Right atrium auricular region (tissue), 2 donors: ENCODE data around the gene DUS2. TPM values are rescaled to one million over a fixed set of nuclear protein-coding genes. Genes with fewer than 3 reads are reported as not detected.

Experiments used
- DNase-seq: peaks from one replicate; pipeline ENCODE4 v3.0.0-alpha.2; 2019; ENCODE audit warnings: low spot score
- H3K27ac ChIP-seq, 2 donors: fragments of 200-600 bp; sonication (generic); 1 replicate in 1 of 2; 2 replicates in 1 of 2; pipeline ENCODE4 v1.5.1; 2016 to 2019
- H3K27me3 ChIP-seq, 2 donors: fragments of 200-600 bp; sonication (generic); one replicate each; pipeline versions ENCODE4 v1.5.1 to v1.6.0; 2017 to 2019
- H3K36me3 ChIP-seq: fragments of 200-600 bp; sonication (generic); one replicate; pipeline ENCODE4 v1.5.1; 2016
- H3K4me1 ChIP-seq, 2 donors: fragments of 200-600 bp; sonication (generic); one replicate each; pipeline versions ENCODE4 v1.5.1 to v1.6.0; 2017 to 2019
- H3K4me3 ChIP-seq, 2 donors: fragments of 200-600 bp; sonication (generic); 1 replicate in 1 of 2; 2 replicates in 1 of 2; pipeline ENCODE4 v1.5.1; 2017 to 2019; ENCODE audit warnings: mild to moderate bottlenecking in 1 of 2, moderate library complexity in 1 of 2
- H3K9me3 ChIP-seq, 2 donors: fragments of 200-600 bp; sonication (generic); one replicate each; pipeline ENCODE4 v1.5.1; 2019
- total RNA-seq, 2 donors: library from RNA; depleted of rRNA; stranded (reverse); fragments of >200 nt; gene quantifications; one replicate each; pipeline ENCODE4 v1.1.0, GENCODE V29; 2016
- TF ChIP-seq, protein P1 (sequence below), 2 donors: fragments of 200-600 bp; sonication (generic); IDR thresholded peaks; one replicate each; pipeline ENCODE4 v1.5.1; 2019; ENCODE audit warnings: antibody characterized with exemption in 2 of 2

The DUS2 gene
- total RNA-seq, 2 donors from 2014 or later: 4.5 to 4.9 TPM

DNA sequence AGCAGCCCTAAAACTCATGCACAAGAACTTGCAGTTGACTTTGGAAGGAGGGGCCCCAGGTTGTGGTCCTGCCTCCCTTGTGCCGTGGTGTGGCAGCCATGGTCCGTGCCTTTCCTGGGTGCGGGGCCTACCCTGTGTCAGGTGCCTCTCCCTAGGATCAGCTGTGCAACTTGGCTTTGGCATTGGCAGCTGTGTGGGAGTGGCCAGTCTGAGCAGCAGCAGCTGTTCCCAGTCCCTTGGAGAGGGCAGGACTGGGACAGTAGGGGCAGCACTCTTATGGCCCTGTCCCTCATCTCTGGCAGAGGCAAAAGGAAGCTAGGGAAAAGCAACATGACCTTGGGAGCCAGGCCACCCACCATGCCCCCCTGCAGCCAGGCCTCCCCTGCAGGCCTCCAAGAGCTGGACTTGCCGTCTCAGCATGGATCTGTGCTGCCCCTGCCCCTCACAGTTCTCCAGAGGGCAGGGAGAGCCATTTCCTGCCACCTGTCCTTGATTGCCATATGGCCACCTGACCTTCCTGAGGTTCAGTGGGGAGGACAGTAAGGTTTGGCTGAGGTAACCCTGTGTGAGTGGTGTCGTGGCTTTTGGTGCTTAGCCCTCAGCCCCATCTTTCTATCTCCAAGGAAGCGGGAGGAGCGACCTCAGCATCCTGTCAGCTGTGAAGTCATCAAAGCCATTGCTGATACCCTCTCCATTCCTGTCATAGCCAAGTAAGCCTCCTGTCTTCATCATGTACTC is 46.6 kb downstream of the DUS2 start:
- TF ChIP-seq, protein P1, sequence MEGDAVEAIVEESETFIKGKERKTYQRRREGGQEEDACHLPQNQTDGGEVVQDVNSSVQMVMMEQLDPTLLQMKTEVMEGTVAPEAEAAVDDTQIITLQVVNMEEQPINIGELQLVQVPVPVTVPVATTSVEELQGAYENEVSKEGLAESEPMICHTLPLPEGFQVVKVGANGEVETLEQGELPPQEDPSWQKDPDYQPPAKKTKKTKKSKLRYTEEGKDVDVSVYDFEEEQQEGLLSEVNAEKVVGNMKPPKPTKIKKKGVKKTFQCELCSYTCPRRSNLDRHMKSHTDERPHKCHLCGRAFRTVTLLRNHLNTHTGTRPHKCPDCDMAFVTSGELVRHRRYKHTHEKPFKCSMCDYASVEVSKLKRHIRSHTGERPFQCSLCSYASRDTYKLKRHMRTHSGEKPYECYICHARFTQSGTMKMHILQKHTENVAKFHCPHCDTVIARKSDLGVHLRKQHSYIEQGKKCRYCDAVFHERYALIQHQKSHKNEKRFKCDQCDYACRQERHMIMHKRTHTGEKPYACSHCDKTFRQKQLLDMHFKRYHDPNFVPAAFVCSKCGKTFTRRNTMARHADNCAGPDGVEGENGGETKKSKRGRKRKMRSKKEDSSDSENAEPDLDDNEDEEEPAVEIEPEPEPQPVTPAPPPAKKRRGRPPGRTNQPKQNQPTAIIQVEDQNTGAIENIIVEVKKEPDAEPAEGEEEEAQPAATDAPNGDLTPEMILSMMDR (IDR thresholded peaks at IDR 0.05): no peak
- peaks cover 0 to 44% of the 10 kb centered on the region in 2 donors for H3K4me1 ChIP-seq
- H3K9me3 ChIP-seq: no peaks in the 10 kb centered on the region
- H3K36me3 ChIP-seq: no peaks in the 10 kb centered on the region
- H3K4me3 ChIP-seq: no peak overlapping the region
- no peaks in the 10 kb centered on the region for H3K27me3 ChIP-seq
- no peak for DNase-seq
- no peak overlapping the region for H3K27ac ChIP-seq

DNA sequence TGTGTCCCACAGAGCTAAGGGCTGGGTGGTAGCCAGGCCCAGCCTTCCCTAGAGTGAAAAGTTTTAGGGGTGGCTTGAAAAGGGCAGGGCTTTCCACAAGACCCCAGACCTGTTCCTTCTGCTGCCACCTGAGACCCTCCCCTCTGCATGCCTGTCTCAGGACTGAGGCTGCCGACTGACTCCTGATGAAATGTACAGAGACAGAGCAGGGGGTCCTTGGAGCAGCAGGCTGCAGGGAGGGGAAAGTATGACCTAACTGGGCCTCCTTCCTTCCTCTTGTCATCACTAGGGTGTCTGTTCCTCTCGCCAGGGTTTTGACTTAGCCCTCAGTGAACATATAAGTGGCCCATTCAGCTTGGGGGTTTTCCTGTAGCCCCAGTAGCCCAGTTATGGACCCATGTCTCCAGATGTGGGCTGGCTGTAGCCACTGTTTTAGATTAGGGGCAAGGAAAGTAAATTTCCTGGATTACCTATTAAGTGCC is 47.2 kb downstream of the DUS2 start:
- Histone ChIP-seq H3K27me3 (no peaks in the 10 kb centered on the region), H3K36me3 (no peaks in the 10 kb centered on the region), H3K27ac (no peak overlapping the region), H3K9me3 (no peaks in the 10 kb centered on the region), H3K4me3 (no peak overlapping the region), H3K4me1 (peaks cover 0 to 44% of the 10 kb centered on the region in 2 donors)
- TF ChIP-seq, protein P1 (IDR thresholded peaks at IDR 0.05): no peak
- DNase-seq: no peak

DNA sequence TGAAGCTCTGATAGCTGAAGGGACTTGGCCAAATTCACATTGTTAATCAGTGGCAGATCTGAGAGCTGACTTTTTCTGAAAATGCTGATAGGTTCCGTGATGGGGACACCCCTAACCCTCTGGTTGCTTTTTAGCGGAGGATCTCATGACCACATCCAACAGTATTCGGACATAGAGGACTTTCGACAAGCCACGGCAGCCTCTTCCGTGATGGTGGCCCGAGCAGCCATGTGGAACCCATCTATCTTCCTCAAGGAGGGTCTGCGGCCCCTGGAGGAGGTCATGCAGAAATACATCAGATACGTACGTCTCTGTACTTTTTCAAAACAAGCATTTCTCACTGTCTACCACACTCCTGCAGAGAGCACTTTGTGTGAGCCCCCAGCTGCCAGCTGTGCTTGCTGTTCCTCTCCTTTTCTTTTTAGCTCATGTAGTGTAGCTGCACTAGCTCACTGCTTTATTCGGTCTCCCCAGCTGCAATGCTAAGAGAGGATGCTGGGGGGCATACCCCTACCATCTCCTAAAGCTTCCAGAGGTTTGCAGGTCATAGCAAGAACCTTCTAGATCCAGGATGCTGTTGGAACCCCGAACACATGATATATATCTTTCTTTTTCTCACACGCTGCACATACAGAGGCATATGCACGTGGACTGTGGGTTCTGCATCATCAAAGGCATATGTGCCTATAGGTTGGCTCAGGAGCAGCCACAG is 47.9 kb downstream of the DUS2 start:
- no peak overlapping the region for H3K4me3 ChIP-seq
- no peaks in the 10 kb centered on the region for H3K9me3 ChIP-seq
- H3K27me3 ChIP-seq: no peaks in the 10 kb centered on the region
- no peak for DNase-seq
- H3K36me3 ChIP-seq: no peaks in the 10 kb centered on the region
- peaks cover 0 to 45% of the 10 kb centered on the region in 2 donors for H3K4me1 ChIP-seq
- TF ChIP-seq, protein P1 (IDR thresholded peaks at IDR 0.05): no peak
- H3K27ac ChIP-seq: no peak overlapping the region

DNA sequence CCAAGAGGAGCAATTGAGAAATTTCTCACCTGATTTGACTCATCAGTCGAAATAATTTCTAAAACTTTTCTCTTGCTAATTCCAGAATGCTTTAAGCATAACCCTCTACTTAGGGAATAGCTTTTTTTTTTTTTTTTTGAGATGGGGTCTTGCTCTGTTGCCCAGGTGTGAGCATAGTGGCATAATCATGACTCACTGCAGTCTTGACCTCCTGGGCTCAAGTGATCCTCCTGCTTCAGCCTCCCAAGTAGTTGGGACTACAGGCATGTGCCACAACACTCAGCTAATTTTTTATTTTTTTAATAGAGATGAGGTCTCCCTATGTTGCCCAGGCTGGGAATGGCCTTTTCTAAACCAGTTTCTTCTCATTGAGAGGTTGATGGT is 48.4 kb downstream of the DUS2 start:
- DNase-seq: no peak
- TF ChIP-seq, protein P1 (IDR thresholded peaks at IDR 0.05): no peak
- H3K27ac ChIP-seq: peak overlapping the region in 1 of 2 donors; percentile 52
- no peaks in the 10 kb centered on the region for H3K36me3 ChIP-seq
- H3K4me1 ChIP-seq: peaks cover 0 to 45% of the 10 kb centered on the region in 2 donors
- H3K27me3 ChIP-seq: no peaks in the 10 kb centered on the region
- H3K4me3 ChIP-seq: no peak overlapping the region
- H3K9me3 ChIP-seq: no peaks in the 10 kb centered on the region

DNA sequence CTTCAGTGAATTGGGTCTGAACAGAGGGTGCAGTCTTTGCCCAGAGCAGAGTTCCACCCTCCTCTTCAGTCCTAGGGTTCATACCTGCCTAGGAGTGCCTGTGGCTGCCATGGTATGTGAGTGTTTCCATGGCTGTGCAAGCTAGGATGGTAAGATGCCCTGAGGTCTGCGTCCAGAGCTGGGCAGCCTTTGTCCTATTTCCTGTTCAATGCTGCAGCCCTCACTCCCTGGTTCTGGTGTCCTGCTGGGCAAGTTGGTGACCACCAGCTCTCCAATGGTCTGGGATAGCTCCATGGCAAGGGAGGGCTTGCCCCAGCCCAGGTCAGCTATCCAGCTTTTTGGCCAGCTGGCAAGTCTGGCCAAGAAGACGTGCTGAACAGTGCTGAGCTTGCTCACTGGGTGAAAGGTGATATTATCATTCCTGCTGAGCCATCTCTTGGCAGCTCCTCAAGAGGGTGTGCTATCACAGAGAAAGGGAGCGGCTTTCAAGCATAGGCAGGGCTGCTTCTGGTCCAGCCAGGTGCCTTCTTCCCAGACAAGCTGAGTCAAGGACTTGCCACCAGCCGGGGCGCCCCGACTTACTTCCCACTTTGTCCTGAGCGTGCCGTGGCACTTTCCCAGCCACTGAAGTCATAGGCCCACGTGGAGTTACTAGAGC is 49.1 kb downstream of the DUS2 start:
- no peak for DNase-seq

More for the DNA sequence above, 49.1 kb downstream of the DUS2 start:
- Histone ChIP-seq H3K27ac (peak overlapping the region; percentile 46 to 52), H3K27me3 (no peaks in the 10 kb centered on the region), H3K4me3 (no peak overlapping the region), H3K36me3 (no peaks in the 10 kb centered on the region), H3K9me3 (no peaks in the 10 kb centered on the region), H3K4me1 (peaks cover 0 to 45% of the 10 kb centered on the region in 2 donors)
- TF ChIP-seq, protein P1 (IDR thresholded peaks at IDR 0.05): peak in 1 of 2 donors; percentile 13
